Epithelial cell of esophagus (primary cell): ENCODE measurements around the gene NUAK1.

Experiments used
- DNase-seq: peaks from one replicate; pipeline ENCODE4 v3.0.0; 2010; ENCODE audit warnings: low read depth
- H3K4me3 ChIP-seq: 2 replicates; pipeline ENCODE4 v1.5.1; 2011; ENCODE audit warnings: mild to moderate bottlenecking, low read length, control low read depth
- CTCF ChIP-seq: IDR thresholded peaks from 2 replicates; pipeline ENCODE4 v1.5.1; 2011; ENCODE audit warnings: low read depth, mild to moderate bottlenecking, low read length, control low read depth, inconsistent platforms; ENCODE audit not compliant: insufficient read depth; ENCODE audit errors: missing control alignments

NUAK1 gene

DNA sequence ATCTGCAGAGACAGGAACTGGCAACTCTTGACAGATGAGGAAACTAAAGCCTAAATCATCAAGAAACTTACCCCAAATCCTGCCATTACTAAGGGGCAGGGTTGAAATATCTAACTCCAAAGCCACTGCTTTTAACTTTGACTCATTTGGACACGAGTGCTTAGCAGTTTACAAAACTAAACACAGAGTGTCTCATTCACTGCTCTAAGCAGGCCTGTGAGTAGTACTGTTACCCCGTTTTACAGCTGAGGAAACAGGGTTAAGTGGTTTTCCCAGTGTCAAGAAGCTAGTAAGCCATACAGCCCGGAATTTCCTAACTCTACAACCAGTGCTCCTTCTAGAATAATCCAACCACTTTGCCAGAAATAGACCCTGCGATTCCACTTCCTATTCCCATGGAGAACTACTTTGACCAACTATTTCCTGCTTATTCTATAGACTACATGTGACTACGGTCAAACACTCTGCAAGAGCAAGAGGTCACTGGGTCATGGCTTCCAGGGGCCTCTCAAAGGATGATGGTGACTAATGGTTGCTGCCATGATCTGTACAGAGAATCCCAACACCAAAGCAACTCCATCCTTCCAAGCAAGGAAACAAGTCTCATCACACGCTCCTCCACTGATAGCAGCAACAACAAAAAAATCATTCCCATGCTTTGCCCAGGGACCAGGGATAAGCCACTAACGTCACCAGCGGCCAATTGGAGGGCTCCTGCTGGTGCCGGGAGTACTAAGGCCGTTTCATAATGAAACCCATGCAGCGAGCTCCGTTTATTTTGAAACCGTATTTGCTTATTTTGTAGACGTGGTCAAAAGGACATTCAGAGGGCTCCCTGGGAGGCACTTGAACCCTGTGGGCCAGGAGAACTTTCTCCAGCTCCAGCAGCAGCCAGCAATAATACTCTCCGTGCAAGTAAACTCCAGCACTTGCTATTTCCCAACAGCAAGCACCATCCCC, 56.3 kb downstream of the NUAK1 start:
- no peak overlapping the region for H3K4me3 ChIP-seq
- no peak for DNase-seq
- TF ChIP-seq CTCF, result no peak

GRCh38 chr12:106081606-106082005, 57.1 kb downstream of the NUAK1 start:
- DNase-seq, result no peak
- no peak overlapping the region for H3K4me3 ChIP-seq
- no peak for TF ChIP-seq CTCF

GRCh38 chr12:106080791-106081170, 58.0 kb downstream of the NUAK1 start:
- DNase-seq, result no peak
- H3K4me3 ChIP-seq, result no peak overlapping the region
- no peak for TF ChIP-seq CTCF

- DNase-seq, result no peak
- no peak overlapping the region for H3K4me3 ChIP-seq
- no peak for TF ChIP-seq CTCF
Measured at GRCh38 chr12:106080041-106080790, 58.5 kb downstream of the NUAK1 start.

- H3K4me3 ChIP-seq, result no peak overlapping the region
- DNase-seq, result no peak
- TF ChIP-seq CTCF, result no peak
Measured at GRCh38 chr12:106079148-106079738, 59.5 kb downstream of the NUAK1 start.

DNA sequence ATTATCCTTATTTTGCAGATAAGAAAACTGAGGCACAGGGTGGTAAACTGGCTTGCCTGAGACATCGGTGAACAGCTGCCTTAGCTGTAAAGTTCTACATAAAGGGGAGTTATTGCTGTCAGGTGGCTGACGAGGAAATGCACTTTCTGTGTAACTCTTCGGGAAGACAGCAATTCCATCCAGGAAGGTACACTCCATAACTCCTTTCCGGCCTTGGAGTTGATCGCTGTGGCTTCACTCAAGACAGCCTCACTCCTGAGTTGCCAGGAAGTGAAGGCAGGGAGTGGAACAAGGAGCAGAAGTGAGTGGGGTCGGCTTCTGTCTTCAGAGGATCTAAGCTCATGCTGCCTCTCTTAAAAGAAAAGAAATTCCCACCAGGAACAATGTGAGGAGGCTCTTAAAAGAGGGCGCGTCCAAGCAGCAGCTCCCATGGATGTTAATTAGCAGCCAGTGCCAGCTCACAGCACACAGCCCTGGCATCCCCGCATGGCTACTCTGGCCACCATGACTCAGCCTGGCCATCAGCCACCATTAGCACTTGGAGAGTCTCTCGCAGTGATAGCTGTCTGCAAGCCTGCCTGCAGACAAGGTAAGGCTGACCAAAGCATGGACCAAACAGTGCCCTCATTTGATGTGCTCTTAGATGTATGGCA, 60.3 kb downstream of the NUAK1 start:
- TF ChIP-seq CTCF, result no peak
- no peak overlapping the region for H3K4me3 ChIP-seq
- DNase-seq, result peak; percentile 21
